Measurements from ENCODE around the gene SCLY. TPM values are rescaled to one million over a fixed set of nuclear protein-coding genes. Genes with fewer than 3 reads are reported as not detected.
"Not testable (repeated sequence)": the region's sequence is repeated elsewhere in the genome, so short reads cannot be mapped to it uniquely, and the experiment has no call there.

SCLY gene
- total RNA-seq, 1 donor from 2014 or later = 11.5 TPM

DNA sequence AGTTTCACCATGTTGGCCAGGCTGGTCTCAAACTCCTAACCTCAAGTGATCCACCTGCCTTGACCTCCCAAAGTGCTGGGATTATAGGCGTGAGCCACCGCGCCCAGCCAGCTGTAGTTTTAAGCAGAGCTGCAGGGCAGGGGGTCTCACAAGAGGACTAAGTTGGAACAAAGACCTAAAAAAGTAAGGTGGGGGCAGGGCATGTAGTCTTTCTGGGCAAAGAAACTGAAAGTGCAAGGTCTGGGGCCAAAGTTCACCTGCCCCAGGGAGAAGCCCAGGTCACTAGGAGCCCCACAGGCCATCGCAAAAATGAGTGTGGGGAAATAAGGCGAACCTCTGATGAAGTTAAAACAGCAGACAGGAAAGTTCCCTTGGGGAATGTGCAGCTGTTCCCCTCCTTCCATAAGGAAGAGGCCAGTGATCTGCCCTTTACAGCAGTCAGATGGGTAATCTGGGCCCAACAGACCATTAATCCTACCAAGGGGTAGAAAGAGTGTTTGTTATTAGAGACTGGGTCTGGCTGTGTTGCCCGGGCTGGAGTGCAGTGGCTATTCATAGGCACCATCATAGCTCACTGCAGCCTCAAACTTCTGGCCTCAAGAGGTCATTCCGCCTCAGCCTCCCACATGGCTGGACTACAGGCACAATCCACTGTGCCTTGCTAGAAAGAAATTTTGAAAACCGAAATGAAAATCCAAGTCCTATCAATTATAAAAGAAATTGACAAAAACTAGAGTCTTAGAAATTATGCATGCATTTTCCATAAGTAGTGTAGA, 2.8 kb downstream of the SCLY start:
- no peak for DNase-seq (ENCODE audit: low read depth)
- TF ChIP-seq, protein P1, sequence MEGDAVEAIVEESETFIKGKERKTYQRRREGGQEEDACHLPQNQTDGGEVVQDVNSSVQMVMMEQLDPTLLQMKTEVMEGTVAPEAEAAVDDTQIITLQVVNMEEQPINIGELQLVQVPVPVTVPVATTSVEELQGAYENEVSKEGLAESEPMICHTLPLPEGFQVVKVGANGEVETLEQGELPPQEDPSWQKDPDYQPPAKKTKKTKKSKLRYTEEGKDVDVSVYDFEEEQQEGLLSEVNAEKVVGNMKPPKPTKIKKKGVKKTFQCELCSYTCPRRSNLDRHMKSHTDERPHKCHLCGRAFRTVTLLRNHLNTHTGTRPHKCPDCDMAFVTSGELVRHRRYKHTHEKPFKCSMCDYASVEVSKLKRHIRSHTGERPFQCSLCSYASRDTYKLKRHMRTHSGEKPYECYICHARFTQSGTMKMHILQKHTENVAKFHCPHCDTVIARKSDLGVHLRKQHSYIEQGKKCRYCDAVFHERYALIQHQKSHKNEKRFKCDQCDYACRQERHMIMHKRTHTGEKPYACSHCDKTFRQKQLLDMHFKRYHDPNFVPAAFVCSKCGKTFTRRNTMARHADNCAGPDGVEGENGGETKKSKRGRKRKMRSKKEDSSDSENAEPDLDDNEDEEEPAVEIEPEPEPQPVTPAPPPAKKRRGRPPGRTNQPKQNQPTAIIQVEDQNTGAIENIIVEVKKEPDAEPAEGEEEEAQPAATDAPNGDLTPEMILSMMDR (conservative IDR thresholded peaks at IDR 0.05; ENCODE audit: low read depth, low read length) = no peak
- no peak overlapping the region for H3K4me3 ChIP-seq (ENCODE audit: low read depth, low read length)

DNA sequence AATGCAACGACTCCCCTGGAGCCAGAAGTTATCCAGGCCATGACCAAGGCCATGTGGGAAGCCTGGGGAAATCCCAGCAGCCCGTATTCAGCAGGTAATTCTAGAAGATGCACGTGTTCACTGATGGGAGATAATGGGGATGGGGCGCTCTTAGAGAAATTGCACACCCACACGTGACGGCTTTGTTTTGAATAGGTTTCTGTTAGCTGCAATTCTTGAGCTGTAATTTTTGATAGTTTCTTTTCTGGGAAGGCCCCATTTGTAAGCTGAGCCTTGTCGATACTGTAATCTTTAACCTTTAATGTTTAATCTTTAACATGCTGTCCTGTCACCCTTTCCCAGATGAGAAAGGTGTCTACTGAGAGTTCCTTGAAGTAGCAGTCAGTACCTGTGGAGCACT, 3.6 kb downstream of the SCLY start:
- peak; percentile 29 for DNase-seq (ENCODE audit: low read depth)
- TF ChIP-seq, protein P1 (conservative IDR thresholded peaks at IDR 0.05; ENCODE audit: low read depth, low read length) = no peak
- H3K4me3 ChIP-seq (ENCODE audit: low read depth, low read length) = peak overlapping the region; percentile 25

DNA sequence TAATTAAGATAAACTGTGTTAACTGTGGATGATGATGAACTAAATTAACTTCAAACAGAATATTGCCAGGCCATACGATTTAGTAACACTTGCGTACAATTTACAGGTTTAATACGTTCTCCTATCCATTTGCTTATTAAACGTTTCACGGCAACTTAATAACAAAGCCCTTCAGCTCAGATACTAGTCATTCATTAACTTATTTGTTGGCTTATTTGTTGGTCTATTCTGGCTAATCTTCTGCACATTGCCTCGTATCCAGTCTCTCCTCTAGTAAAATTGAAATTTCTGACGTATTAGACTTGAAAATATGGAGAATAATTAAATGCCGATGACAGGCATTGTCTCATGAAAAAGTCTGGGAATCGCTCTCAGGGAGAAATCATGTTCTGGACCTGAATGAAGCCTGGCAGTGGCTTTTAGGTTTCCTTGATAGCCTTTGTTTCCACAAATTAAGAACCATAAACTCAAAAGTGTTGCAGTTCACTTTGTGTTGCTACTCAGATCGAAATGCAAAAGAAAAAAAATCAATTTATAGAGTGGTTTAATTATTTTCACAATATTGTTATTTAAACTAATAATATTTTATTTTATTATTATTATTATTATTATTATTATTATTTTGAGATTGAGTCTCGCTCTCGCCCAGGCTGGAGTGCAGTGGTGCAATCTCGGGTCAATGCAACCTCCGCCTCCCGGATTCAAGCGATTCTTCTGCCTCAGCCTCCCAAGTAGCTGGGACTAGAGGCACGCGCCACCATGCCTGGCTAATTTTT, 4.5 kb downstream of the SCLY start:
- TF ChIP-seq, protein P1 (conservative IDR thresholded peaks at IDR 0.05; ENCODE audit: low read depth, low read length) = no peak
- H3K4me3 ChIP-seq (ENCODE audit: low read depth, low read length) = peak overlapping the region; percentile 25
- no peak for DNase-seq (ENCODE audit: low read depth)

DNA sequence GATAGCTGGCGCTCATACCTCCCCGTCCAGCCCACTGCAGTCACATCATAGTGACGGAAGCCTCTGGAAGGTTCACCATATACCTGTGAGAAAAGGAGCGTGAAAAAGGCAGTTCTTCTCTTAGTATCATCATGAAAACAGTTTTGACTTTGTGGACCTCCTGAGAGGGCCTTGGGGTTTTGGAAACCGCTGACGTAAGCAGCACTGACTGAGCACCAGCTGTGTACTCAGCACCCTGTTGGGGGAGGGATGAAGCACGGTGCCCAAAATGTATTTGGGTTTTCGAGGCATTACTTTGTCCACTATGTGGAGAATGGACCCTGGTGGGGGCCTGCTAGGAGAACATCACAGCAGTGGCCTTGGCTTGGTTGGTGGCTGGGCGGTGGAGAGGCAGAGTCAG, 5.4 kb downstream of the SCLY start:
- no peak for DNase-seq (ENCODE audit: low read depth)
- TF ChIP-seq, protein P1 (conservative IDR thresholded peaks at IDR 0.05; ENCODE audit: low read depth, low read length) = no peak

DNA sequence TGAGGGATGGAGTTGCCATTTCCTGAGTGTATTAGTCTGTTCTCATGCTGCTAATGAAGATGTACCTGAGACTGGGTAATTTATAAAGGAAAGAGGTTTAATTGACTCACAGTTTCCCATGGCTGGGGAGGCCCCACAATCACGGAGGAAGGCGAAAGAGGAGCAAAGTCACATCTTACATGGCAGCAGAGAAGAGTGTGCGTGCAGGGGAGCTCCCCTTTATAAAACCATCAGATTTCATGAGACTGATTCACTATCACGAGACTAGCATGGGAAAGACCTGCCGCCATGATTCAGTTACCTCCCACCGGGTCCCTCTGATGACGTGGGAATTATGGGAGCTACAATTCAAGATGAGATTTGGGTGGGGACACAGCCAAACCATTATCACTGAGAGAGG, 5.9 kb downstream of the SCLY start:
- DNase-seq (ENCODE audit: low read depth); H3K4me3 ChIP-seq (ENCODE audit: low read depth, low read length): not testable (repeated sequence)

More for the DNA sequence above, 5.4 kb downstream of the SCLY start:
- no peak overlapping the region for H3K4me3 ChIP-seq (ENCODE audit: low read depth, low read length)

DNA sequence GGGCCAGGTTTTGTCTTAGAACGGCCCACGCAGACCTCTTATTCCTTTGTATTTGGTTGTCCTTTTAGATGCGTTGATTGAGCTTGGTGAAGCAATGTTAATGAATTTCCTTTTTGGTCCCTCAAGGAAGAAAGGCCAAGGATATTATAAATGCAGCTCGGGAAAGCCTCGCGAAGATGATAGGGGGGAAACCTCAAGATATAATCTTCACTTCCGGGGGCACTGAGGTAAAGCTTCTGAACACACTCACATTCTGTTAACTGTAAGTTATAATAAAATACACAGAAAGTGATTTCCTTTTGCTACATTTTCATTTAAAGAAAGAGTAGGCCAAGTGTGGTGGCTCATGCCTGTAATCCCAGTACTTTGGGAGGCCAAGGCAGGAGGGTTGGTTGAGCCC, 7.1 kb downstream of the SCLY start:
- no peak overlapping the region for H3K4me3 ChIP-seq (ENCODE audit: low read depth, low read length)
- TF ChIP-seq, protein P1 (conservative IDR thresholded peaks at IDR 0.05; ENCODE audit: low read depth, low read length) = no peak

DNA sequence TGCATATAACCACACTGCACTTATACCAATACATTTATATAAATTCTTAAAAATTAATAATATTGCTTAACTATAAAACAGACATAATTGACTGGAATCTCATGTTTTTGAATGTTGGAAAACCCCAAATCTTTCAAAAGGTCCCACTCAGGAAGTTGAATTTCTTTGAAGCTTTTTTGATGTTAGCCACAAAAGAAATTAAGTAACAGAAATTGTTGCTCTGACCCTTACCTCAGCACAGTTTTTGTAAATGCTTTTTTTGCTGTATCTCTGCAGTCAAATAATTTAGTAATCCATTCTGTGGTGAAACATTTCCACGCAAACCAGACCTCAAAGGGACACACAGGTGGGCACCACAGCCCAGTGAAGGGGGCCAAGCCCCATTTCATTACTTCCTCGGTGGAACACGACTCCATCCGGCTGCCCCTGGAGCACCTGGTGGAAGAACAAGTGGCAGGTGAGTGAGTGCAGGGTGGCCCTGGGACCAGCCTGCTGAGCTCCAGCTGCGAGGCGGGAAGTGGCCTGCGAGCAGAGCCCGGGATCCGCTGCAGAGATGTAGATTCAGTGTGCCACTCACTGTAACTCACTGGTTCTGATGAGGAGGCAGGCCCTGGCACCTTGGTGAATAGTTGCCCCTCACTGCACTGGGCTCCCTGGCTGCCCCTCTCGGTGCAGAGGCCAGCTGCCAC, 8.4 kb downstream of the SCLY start:
- TF ChIP-seq, protein P1 (conservative IDR thresholded peaks at IDR 0.05; ENCODE audit: low read depth, low read length) = no peak
- H3K4me3 ChIP-seq (ENCODE audit: low read depth, low read length) = no peak overlapping the region
- no peak for DNase-seq (ENCODE audit: low read depth)

More for the DNA sequence above, 7.1 kb downstream of the SCLY start:
- no peak for DNase-seq (ENCODE audit: low read depth)
